OCI-LY3 (cell line): ENCODE measurements around the gene KIF3A.

ENCODE experiments used
- EZH2phosphoT487 ChIP-seq: fragments of 200-600 bp; shearing (Covaris generic); IDR thresholded peaks from 2 replicates; pipeline ENCODE4 v1.6.1; 2018; ENCODE audit warnings: antibody characterized with exemption, mixed run types, low read depth
- TF ChIP-seq, protein P1 (sequence below): fragments of 200-600, 300-600 bp; sonication (generic); IDR thresholded peaks from 2 replicates; pipeline ENCODE4 v1.5.1; 2014; ENCODE audit warnings: antibody characterized with exemption, low read length, low read depth

DNA sequence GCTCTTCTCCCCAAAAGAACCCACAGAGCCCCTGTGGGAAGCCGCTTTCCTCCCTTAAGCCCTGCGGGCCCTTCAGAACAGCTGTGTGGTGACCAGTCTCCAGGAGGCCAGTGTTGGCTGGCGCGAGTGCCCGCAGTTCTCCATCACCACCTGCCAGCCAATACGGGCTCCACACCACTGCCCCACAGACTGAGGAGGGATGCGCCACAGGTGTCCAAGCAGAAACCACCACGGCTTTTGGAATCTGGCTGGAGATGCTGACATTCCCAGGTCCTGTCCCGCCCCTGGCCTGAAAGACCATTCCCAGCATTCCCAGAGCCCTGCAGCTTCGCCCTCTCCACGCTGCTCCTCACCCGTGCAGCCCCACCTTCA is 22.7 kb upstream of the KIF3A start:
- TF ChIP-seq, protein P1, sequence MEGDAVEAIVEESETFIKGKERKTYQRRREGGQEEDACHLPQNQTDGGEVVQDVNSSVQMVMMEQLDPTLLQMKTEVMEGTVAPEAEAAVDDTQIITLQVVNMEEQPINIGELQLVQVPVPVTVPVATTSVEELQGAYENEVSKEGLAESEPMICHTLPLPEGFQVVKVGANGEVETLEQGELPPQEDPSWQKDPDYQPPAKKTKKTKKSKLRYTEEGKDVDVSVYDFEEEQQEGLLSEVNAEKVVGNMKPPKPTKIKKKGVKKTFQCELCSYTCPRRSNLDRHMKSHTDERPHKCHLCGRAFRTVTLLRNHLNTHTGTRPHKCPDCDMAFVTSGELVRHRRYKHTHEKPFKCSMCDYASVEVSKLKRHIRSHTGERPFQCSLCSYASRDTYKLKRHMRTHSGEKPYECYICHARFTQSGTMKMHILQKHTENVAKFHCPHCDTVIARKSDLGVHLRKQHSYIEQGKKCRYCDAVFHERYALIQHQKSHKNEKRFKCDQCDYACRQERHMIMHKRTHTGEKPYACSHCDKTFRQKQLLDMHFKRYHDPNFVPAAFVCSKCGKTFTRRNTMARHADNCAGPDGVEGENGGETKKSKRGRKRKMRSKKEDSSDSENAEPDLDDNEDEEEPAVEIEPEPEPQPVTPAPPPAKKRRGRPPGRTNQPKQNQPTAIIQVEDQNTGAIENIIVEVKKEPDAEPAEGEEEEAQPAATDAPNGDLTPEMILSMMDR = no peak
- no peak for TF ChIP-seq EZH2phosphoT487
